ENCODE measurements around the gene CORO2A. TPM values are rescaled to one million over a fixed set of nuclear protein-coding genes. Genes with fewer than 3 reads are reported as not detected.

CORO2A gene
- total and polyA plus RNA-seq, 2 of the 8 experiments (the other 6 are each of a cell fraction or from before 2014, with no cell fraction given): 13.7 to 27.9 TPM

DNA sequence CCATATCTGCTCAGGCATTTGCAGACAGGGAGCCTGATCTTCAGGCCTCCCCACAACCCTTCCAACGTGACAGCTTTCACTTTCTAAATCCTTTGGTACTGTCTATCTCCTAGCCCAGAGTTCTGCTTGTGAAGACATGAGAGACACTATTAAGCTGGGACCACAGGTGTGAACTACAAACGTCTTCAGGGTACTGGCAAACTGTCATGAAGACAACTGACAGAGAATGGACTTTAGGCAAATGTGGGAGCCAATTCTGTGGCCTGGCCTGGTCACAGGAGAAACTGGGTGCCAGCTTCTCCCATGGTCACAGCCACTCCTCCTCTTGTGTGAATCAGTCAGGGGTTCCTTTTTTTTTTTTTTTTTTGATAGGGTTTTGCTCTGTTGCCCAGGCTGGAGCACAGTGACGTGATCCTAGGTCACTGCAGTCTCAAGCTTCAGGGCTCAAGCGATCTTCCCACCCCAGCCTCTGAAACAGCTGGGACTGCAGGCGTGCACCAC, 83.9 kb downstream of the CORO2A start (continued):
- TF ChIP-seq TBP (IDR thresholded peaks at IDR 0.05; ENCODE audit: low read depth, low read length) (no peak), E2F6 (IDR thresholded peaks at IDR 0.05) (no peak), MAFK (IDR thresholded peaks at IDR 0.05; ENCODE audit: low read depth, low read length) (no peak)
